ENCODE data around the gene NYNRIN. TPM values are rescaled to one million over a fixed set of nuclear protein-coding genes. Genes with fewer than 3 reads are reported as not detected.

The NYNRIN gene
- polyA plus RNA-seq, 3 donors = 0.18 to 0.84 (median 0.40) TPM

DNA sequence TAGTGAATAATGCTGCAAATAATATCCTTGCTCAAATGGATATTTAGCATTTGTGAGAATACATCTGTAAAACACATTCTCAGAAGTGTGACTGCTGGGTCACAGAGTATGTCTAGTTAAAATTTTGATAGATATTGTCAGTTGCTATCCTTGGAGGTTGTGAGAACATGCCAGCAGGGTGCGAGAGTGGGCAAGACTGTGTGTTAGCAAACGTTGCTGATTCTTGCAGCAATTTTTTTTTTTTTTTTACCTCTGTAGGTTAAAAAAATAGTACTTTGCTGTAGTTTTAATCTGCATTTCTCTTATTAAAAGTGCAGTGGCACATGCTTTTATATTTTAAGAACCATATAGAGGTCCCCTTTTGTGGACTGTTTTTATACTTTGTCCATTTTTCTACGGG is 4.5 kb upstream of the NYNRIN start:
- peaks cover 39% of the 10 kb centered on the region for H3K4me1 Mint-ChIP-seq
- no peaks in the 10 kb centered on the region for H3K9me3 Mint-ChIP-seq
- H3K36me3 Mint-ChIP-seq = no peaks in the 10 kb centered on the region
- no peaks in the 10 kb centered on the region for H3K36me3 ChIP-seq (replicated peaks in 1 of 2; ENCODE audit: control insufficient read depth in 1 of 2, insufficient read depth in 2 of 2, low read length in 2 of 2)
- no peak overlapping the region for H2AFZ ChIP-seq (ENCODE audit: insufficient read depth, low read depth, low read length, poor library complexity, severe bottlenecking)
- intact Hi-C loops (cut with micrococcal nuclease) = no loop called here
- no peak overlapping the region for H3K4me3 Mint-ChIP-seq
- H3K4me1 ChIP-seq (ENCODE audit: control insufficient read depth in 1 of 2, insufficient read depth in 2 of 2, low read length in 2 of 2) = peaks cover 34 to 42% of the 10 kb centered on the region in 2 donors
- TF ChIP-seq, protein P1, sequence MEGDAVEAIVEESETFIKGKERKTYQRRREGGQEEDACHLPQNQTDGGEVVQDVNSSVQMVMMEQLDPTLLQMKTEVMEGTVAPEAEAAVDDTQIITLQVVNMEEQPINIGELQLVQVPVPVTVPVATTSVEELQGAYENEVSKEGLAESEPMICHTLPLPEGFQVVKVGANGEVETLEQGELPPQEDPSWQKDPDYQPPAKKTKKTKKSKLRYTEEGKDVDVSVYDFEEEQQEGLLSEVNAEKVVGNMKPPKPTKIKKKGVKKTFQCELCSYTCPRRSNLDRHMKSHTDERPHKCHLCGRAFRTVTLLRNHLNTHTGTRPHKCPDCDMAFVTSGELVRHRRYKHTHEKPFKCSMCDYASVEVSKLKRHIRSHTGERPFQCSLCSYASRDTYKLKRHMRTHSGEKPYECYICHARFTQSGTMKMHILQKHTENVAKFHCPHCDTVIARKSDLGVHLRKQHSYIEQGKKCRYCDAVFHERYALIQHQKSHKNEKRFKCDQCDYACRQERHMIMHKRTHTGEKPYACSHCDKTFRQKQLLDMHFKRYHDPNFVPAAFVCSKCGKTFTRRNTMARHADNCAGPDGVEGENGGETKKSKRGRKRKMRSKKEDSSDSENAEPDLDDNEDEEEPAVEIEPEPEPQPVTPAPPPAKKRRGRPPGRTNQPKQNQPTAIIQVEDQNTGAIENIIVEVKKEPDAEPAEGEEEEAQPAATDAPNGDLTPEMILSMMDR (IDR thresholded peaks at IDR 0.05) = no peak
- no peak overlapping the region for H3K27ac Mint-ChIP-seq
- H3K27me3 ChIP-seq (ENCODE audit: control insufficient read depth in 2 of 2, insufficient read depth in 2 of 2, low read length in 2 of 2) = peaks cover 0 to under 1% of the 10 kb centered on the region in 2 donors
- H3K79me2 ChIP-seq (ENCODE audit: insufficient read depth, low read length) = no peaks in the 10 kb centered on the region
- H3K27me3 Mint-ChIP-seq (ENCODE audit: low read depth in 3 of 3) = peaks cover 0 to 10% (median 5%) of the 10 kb centered on the region in 3 donors
- no peaks in the 10 kb centered on the region for H4K20me1 ChIP-seq (ENCODE audit: insufficient read depth, low read length)
- H3K9ac ChIP-seq (ENCODE audit: insufficient read depth, low read length, poor library complexity, severe bottlenecking) = no peak overlapping the region
- no peak overlapping the region for H3K4me2 ChIP-seq (replicated peaks; ENCODE audit: extremely low read depth, low read length, poor library complexity, severe bottlenecking)
- no peak overlapping the region for H3K27ac ChIP-seq (ENCODE audit: low read depth in 1 of 2, low read length in 2 of 2)
- no peak overlapping the region for H3K4me3 ChIP-seq (replicated peaks in 1 of 3; ENCODE audit: low read depth in 2 of 3, low read length in 3 of 3)
- H3K9me3 ChIP-seq (replicated peaks in 1 of 2; ENCODE audit: control insufficient read depth in 1 of 2, insufficient read depth in 1 of 2, low read length in 2 of 2) = no peaks in the 10 kb centered on the region
- whole genome bisulfite sequencing (ENCODE audit: insufficient coverage) = no CpG with 5 or more reads among the region's 3 CpGs
- DNase-seq = no peak

DNA sequence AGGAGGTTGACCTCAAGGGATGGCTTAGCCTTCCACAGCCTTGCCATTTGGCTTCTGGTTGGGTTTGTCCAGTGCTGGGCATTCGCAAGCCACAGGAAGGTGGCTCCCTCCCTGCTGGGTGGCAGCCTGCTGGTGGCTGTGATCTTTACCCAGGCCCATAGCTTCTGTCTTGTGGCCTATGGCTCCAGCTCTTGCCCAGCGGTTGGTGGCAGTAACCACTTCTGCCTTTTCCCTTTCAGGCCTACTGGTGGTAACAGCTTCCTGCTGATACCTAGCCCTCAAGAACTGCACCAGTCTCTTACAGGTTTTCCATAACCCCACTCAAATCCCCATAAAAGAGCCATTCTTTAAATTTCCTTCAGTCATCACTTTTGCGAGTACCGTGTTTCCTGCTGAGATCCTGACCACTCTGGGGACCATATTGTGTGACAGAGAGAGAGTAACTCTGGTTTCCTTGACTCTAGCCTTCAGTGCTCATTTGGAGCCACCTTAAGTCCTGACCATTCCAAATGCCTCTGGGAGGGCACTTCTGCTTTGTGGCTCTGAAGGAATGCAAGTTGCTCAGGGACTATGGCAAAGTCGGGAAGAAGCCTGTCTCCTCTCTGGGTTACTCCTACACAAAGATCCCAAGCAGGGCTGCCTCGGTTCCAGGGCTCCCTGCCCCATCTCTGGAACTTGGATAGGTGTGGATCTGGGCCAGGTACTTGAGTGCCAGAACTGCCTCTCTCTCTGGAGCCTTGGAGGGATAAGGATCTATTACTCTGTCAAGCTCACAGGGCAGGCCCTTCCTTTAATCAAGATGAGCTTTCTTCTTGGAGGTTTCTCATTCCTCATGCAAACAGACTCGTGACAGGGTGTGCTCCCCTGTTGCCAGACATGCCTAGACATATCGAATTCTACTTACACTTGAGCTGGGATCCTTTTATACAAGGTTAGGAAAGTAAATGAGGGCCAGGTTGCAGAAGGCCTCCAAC is 2.9 kb upstream of the NYNRIN start:
- Histone ChIP-seq H3K79me2 (ENCODE audit: insufficient read depth, low read length) (no peaks in the 10 kb centered on the region), H3K27me3 (ENCODE audit: control insufficient read depth in 2 of 2, insufficient read depth in 2 of 2, low read length in 2 of 2) (peaks cover 0 to 7% of the 10 kb centered on the region in 2 donors), H3K4me3 (replicated peaks in 1 of 3; ENCODE audit: low read depth in 2 of 3, low read length in 3 of 3) (no peak overlapping the region), H3K9me3 (replicated peaks in 1 of 2; ENCODE audit: control insufficient read depth in 1 of 2, insufficient read depth in 1 of 2, low read length in 2 of 2) (no peaks in the 10 kb centered on the region), H3K4me2 (replicated peaks; ENCODE audit: extremely low read depth, low read length, poor library complexity, severe bottlenecking) (no peak overlapping the region), H3K27ac (ENCODE audit: low read depth in 1 of 2, low read length in 2 of 2) (no peak overlapping the region), H3K9ac (ENCODE audit: insufficient read depth, low read length, poor library complexity, severe bottlenecking) (no peak overlapping the region), H3K4me1 (ENCODE audit: control insufficient read depth in 1 of 2, insufficient read depth in 2 of 2, low read length in 2 of 2) (peaks cover 37 to 49% of the 10 kb centered on the region in 2 donors), H3K36me3 (replicated peaks in 1 of 2; ENCODE audit: control insufficient read depth in 1 of 2, insufficient read depth in 2 of 2, low read length in 2 of 2) (no peaks in the 10 kb centered on the region), H4K20me1 (ENCODE audit: insufficient read depth, low read length) (no peaks in the 10 kb centered on the region), H2AFZ (ENCODE audit: insufficient read depth, low read depth, low read length, poor library complexity, severe bottlenecking) (peak overlapping the region; percentile 32)
- Mint-ChIP-seq H3K9me3 (no peaks in the 10 kb centered on the region), H3K27ac (peak overlapping the region in 3 of 7 donors; percentile 12 to 69 (median 47)), H3K27me3 (ENCODE audit: low read depth in 3 of 3) (peaks cover 3 to 16% (median 11%) of the 10 kb centered on the region in 3 donors), H3K4me3 (no peak overlapping the region), H3K36me3 (peaks cover 0 to 4% of the 10 kb centered on the region in 2 donors), H3K4me1 (peaks cover 43% of the 10 kb centered on the region)
- peak in 2 of 3 donors; percentile 15 to 16 for DNase-seq
- WGBS (ENCODE audit: insufficient coverage) = 0% methylated on average over 4 of the region's 8 CpGs
- intact Hi-C loops (cut with micrococcal nuclease) = no loop called here
- TF ChIP-seq, protein P1 (IDR thresholded peaks at IDR 0.05) = no peak

Measured in CD14-positive monocyte (primary cell).